ENCODE results near the gene MC2R. TPM values are rescaled to one million over a fixed set of nuclear protein-coding genes. Genes with fewer than 3 reads are reported as not detected.

Gene MC2R
- total RNA-seq, 1 donor from 2014 or later: not detected

GRCh38 chr18:13890761-13891361, 24.5 kb downstream of the MC2R start:
- Mint-ChIP-seq H3K27me3 (ENCODE audit: low read depth) (no peaks in the 10 kb centered on the region), H3K4me1 (ENCODE audit: low read depth) (no peaks in the 10 kb centered on the region), H3K36me3 (ENCODE audit: low read depth) (no peaks in the 10 kb centered on the region), H3K9me3 (ENCODE audit: low read depth) (peaks cover 8% of the 10 kb centered on the region), H3K27ac (ENCODE audit: unreplicated experiment) (no peak overlapping the region), H3K4me3 (ENCODE audit: unreplicated experiment) (no peak overlapping the region)
- no peak for DNase-seq (ENCODE audit: low spot score)
- TF ChIP-seq CTCF (IDR thresholded peaks at IDR 0.05): no peak

GRCh38 chr18:13889671-13890070, 25.7 kb downstream of the MC2R start:
- no peak for DNase-seq (ENCODE audit: low spot score)
- no peak overlapping the region for H3K27ac Mint-ChIP-seq (ENCODE audit: unreplicated experiment)
- peaks cover 17% of the 10 kb centered on the region for H3K9me3 Mint-ChIP-seq (ENCODE audit: low read depth)
- no peaks in the 10 kb centered on the region for H3K27me3 Mint-ChIP-seq (ENCODE audit: low read depth)
- H3K4me3 Mint-ChIP-seq (ENCODE audit: unreplicated experiment): no peak overlapping the region
- no peaks in the 10 kb centered on the region for H3K4me1 Mint-ChIP-seq (ENCODE audit: low read depth)
- H3K36me3 Mint-ChIP-seq (ENCODE audit: low read depth): no peaks in the 10 kb centered on the region
- no peak for TF ChIP-seq CTCF (IDR thresholded peaks at IDR 0.05)

GRCh38 chr18:13888191-13888716, 27.1 kb downstream of the MC2R start:
- no peak for TF ChIP-seq CTCF (IDR thresholded peaks at IDR 0.05)
- Mint-ChIP-seq H3K36me3 (ENCODE audit: low read depth) (no peaks in the 10 kb centered on the region), H3K27ac (ENCODE audit: unreplicated experiment) (no peak overlapping the region), H3K27me3 (ENCODE audit: low read depth) (no peaks in the 10 kb centered on the region), H3K9me3 (ENCODE audit: low read depth) (peaks cover 22% of the 10 kb centered on the region), H3K4me3 (ENCODE audit: unreplicated experiment) (no peak overlapping the region), H3K4me1 (ENCODE audit: low read depth) (no peaks in the 10 kb centered on the region)
- no peak for DNase-seq (ENCODE audit: low spot score)

GRCh38 chr18:13885009-13885408, 30.3 kb downstream of the MC2R start:
- TF ChIP-seq CTCF (IDR thresholded peaks at IDR 0.05): no peak
- Mint-ChIP-seq H3K4me3 (ENCODE audit: unreplicated experiment) (no peak overlapping the region), H3K4me1 (ENCODE audit: low read depth) (no peaks in the 10 kb centered on the region), H3K9me3 (ENCODE audit: low read depth) (peaks cover 20% of the 10 kb centered on the region), H3K27me3 (ENCODE audit: low read depth) (no peaks in the 10 kb centered on the region), H3K27ac (ENCODE audit: unreplicated experiment) (no peak overlapping the region), H3K36me3 (ENCODE audit: low read depth) (no peaks in the 10 kb centered on the region)
- DNase-seq (ENCODE audit: low spot score): no peak

GRCh38 chr18:13879937-13880336, 35.4 kb downstream of the MC2R start:
- no peak overlapping the region for H3K27ac Mint-ChIP-seq (ENCODE audit: unreplicated experiment)
- H3K36me3 Mint-ChIP-seq (ENCODE audit: low read depth): no peaks in the 10 kb centered on the region
- no peaks in the 10 kb centered on the region for H3K27me3 Mint-ChIP-seq (ENCODE audit: low read depth)
- no peak overlapping the region for H3K4me3 Mint-ChIP-seq (ENCODE audit: unreplicated experiment)
- no peak for TF ChIP-seq CTCF (IDR thresholded peaks at IDR 0.05)
- no peak for DNase-seq (ENCODE audit: low spot score)
- H3K9me3 Mint-ChIP-seq (ENCODE audit: low read depth): peaks cover 8% of the 10 kb centered on the region
- H3K4me1 Mint-ChIP-seq (ENCODE audit: low read depth): no peaks in the 10 kb centered on the region

Data from chondrocyte (in vitro differentiated cells).